Endothelial cell of umbilical vein (primary cell): ENCODE measurements around the gene TSC22D1. TPM values are rescaled to one million over a fixed set of nuclear protein-coding genes. Genes with fewer than 3 reads are reported as not detected.

ENCODE experiments used
- BruUV-seq: library from RNA; stranded (reverse); fragments of 400-500 nt; replicated peaks from 2 replicates; lab custom pipeline; 2021; lab: Mats Ljungman, UMichigan
- CTCF ChIA-PET: fragments of 300-600, 350-600 bp; sonication (Branson Sonifier 250); formaldehyde crosslinking; loops from one replicate; lab custom pipeline; 2021; ENCODE audit warnings: antibody characterized with exemption, inconsistent platforms; lab: Charles Lee
- POLR2A ChIA-PET: fragments of 300-600, 350-600 bp; sonication (Branson Sonifier 250); formaldehyde crosslinking; loops from one replicate; lab custom pipeline; 2021; ENCODE audit warnings: antibody characterized with exemption, inconsistent platforms; lab: Charles Lee
- DNase-seq: peaks from one replicate; pipeline ENCODE4 v3.0.0-alpha.2; 2011; ENCODE audit warnings: low read depth, low spot score
- FAIRE-seq: peaks from 2 replicates; lab custom pipeline; 2011; peaks lifted over from hg19 to GRCh38; lab: Jason Lieb, UNC
- H2AFZ ChIP-seq: 2 replicates; pipeline ENCODE4 v1.6.0; 2012; ENCODE audit warnings: low read depth, low read length, control low read depth, inconsistent platforms
- H3K27ac ChIP-seq: 2 replicates; pipeline ENCODE4 v1.5.1; 2011; ENCODE audit warnings: low read depth, mild to moderate bottlenecking, control low read depth, low read length, moderate library complexity; ENCODE audit not compliant: insufficient read depth
- H3K27me3 ChIP-seq, 2 experiments: 2 replicates each; pipeline versions ENCODE4 v1.6.0 to v1.6.1; 2011; ENCODE audit warnings: low read length in 2 of 2, mixed read lengths in 1 of 2; ENCODE audit not compliant: control insufficient read depth in 2 of 2, insufficient read depth in 2 of 2
- H3K36me3 ChIP-seq, 2 experiments: 2 replicates in 1 of 2; 3 replicates in 1 of 2; pipeline ENCODE4 v1.5.1; 2011; ENCODE audit warnings: low read length in 2 of 2, mild to moderate bottlenecking in 1 of 2, moderate library complexity in 1 of 2; ENCODE audit not compliant: control insufficient read depth in 2 of 2, insufficient read depth in 2 of 2; ENCODE audit errors: extremely low read depth in 1 of 2
- H3K4me1 ChIP-seq: 3 replicates; pipeline ENCODE4 v1.5.1; 2011; ENCODE audit warnings: mild to moderate bottlenecking, low read length; ENCODE audit not compliant: control insufficient read depth, insufficient read depth; ENCODE audit errors: extremely low read depth
- H3K4me2 ChIP-seq: 2 replicates; pipeline ENCODE4 v1.6.1; 2011; ENCODE audit warnings: low read length, control low read depth, mixed read lengths; ENCODE audit not compliant: insufficient read depth
- H3K4me3 ChIP-seq, 3 experiments: fragments of 200-600 bp in 1 of 3; sonication (generic), shearing (Covaris generic) in 1 of 3; replicated peaks in 1 of 3; 2 replicates each; pipeline ENCODE4 v1.5.1; 2011 to 2016; ENCODE audit warnings: control low read depth in 3 of 3, low read length in 3 of 3, mild to moderate bottlenecking in 2 of 3, inconsistent platforms in 1 of 3, low read depth in 1 of 3, moderate library complexity in 1 of 3; ENCODE audit not compliant: insufficient read depth in 1 of 3
- H3K79me2 ChIP-seq: 2 replicates; pipeline ENCODE4 v1.6.0; 2012; ENCODE audit warnings: low read length, inconsistent platforms; ENCODE audit not compliant: control insufficient read depth, insufficient read depth
- H3K9ac ChIP-seq: replicated peaks from 2 replicates; pipeline ENCODE3; 2011; ENCODE audit warnings: low read length, control low read depth; ENCODE audit not compliant: insufficient read depth; ENCODE audit errors: extremely low read depth
- H3K9me1 ChIP-seq: replicated peaks from 3 replicates; pipeline ENCODE4 v1.6.0; 2011; ENCODE audit warnings: mild to moderate bottlenecking, low read length; ENCODE audit not compliant: control insufficient read depth, insufficient read depth; ENCODE audit errors: extremely low read depth
- H3K9me3 ChIP-seq: replicated peaks from 2 replicates; pipeline ENCODE4 v1.5.1; 2012; ENCODE audit warnings: low read length, inconsistent platforms; ENCODE audit not compliant: control insufficient read depth, insufficient read depth
- H4K20me1 ChIP-seq: replicated peaks from 2 replicates; pipeline ENCODE3; 2011; ENCODE audit warnings: mild to moderate bottlenecking, low read length; ENCODE audit not compliant: control insufficient read depth, insufficient read depth; ENCODE audit errors: extremely low read depth
- EZH2 ChIP-seq: IDR thresholded peaks from 2 replicates; pipeline ENCODE4 v1.6.1; 2012; ENCODE audit warnings: borderline replicate concordance, low read depth, mild to moderate bottlenecking, moderate library complexity, low read length, inconsistent platforms; ENCODE audit not compliant: severe bottlenecking
- FOS ChIP-seq: IDR thresholded peaks from 2 replicates; pipeline ENCODE4 v1.6.1; 2011; ENCODE audit warnings: mild to moderate bottlenecking, low read length, moderate library complexity, borderline replicate concordance; ENCODE audit not compliant: insufficient read depth
- GATA2 ChIP-seq: IDR thresholded peaks from 2 replicates; pipeline ENCODE4 v1.7.0; 2011; ENCODE audit warnings: low read depth, mild to moderate bottlenecking, moderate library complexity, mixed read lengths, low read length; ENCODE audit not compliant: insufficient read length, insufficient read depth
- JUN ChIP-seq: IDR thresholded peaks from 2 replicates; pipeline ENCODE4 v1.6.1; 2011; ENCODE audit warnings: borderline replicate concordance, low read depth; ENCODE audit not compliant: insufficient read length, insufficient read depth
- MYC ChIP-seq: IDR thresholded peaks from one replicate; pipeline ENCODE4 v1.6.1; 2011; ENCODE audit warnings: mild to moderate bottlenecking, low read depth, low read length
- POLR2A ChIP-seq: IDR thresholded peaks from 2 replicates; pipeline ENCODE4 v1.6.1; 2012; ENCODE audit warnings: low read depth, mild to moderate bottlenecking, control low read depth, low read length
- POLR2AphosphoS5 ChIP-seq: IDR thresholded peaks from 2 replicates; pipeline ENCODE4 v1.6.1; 2012; ENCODE audit warnings: low read depth, mild to moderate bottlenecking, control low read depth, low read length, moderate library complexity; ENCODE audit not compliant: insufficient read depth
- dilution Hi-C: fragments of 300-500 bp; cut with MboI; formaldehyde crosslinking; loops from one replicate; pipeline ENCODE4 v1.15.0; 2019; ENCODE audit warnings: low sequenced_read_pairs; ENCODE audit not compliant: extremely low pct_ligation_motif_present
- intact Hi-C: fragments of 100-400 bp; cut with micrococcal nuclease; formaldehyde crosslinking; loops from one replicate; pipeline ENCODE4 v1.10.0; 2022
- polyA plus RNA-seq, 4 experiments: library from polyadenylated mRNA; depleted of rRNA in 3 of 4; stranded (reverse) in 3 of 4; unstranded in 1 of 4; fragments of >200 nt; gene quantifications; 2 replicates each; pipeline versions ENCODE4 v1.2.1 to v1.2.3, GENCODE V29; 2011 to 2012; ENCODE audit warnings: missing spikeins in 1 of 4
- total RNA-seq: library from RNA; stranded (reverse); gene quantifications from 2 replicates; pipeline ENCODE4 v1.2.3, GENCODE V29; 2021
- TF ChIP-seq, protein P1 (sequence below), 2 donors: IDR thresholded peaks; 1 replicate in 1 of 2; 2 replicates in 1 of 2; pipeline ENCODE4 v1.5.1; 2011; ENCODE audit warnings: low read length in 2 of 2, mild to moderate bottlenecking in 2 of 2, moderate library complexity in 2 of 2, control low read depth in 1 of 2, inconsistent platforms in 1 of 2, low read depth in 1 of 2; ENCODE audit not compliant: insufficient read depth in 1 of 2; ENCODE audit errors: extremely low read depth in 1 of 2
- TF ChIP-seq, protein P2 (sequence below): IDR thresholded peaks from 2 replicates; pipeline ENCODE4 v1.6.1; 2011; ENCODE audit not compliant: insufficient read depth, insufficient read length

Gene TSC22D1
- total and polyA plus RNA-seq, 2 donors (not counting 3 experiments of a cell fraction or from before 2014, with no cell fraction given), result 47.7 to 51.8 TPM

DNA sequence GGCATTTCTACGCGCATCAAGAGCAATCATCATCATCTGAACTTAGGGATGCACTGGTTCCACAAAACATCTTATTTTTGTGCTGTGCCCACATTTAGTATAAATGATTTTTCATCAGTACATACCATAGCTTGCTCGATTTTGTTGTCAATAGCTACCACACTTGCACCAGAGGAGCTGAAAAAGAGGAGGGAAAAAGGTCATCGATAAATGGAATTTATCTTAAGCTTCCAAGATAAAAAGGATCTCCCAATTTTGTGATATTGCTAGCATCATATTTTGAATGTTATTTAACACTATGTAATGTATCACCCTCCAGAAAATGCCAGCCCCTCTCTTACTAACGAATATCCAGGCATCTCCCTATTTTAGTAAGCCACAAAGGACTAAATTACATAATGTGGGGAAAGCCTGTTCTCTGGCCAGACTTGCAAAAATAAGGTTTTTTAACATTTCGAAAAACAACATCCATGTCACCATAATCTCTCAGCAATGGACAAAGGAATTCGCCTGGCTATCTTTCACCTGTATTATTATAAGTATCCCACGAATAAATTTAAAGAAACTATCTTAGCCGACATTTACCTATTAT, 140.1 kb downstream of the TSC22D1 start:
- peak overlapping the region; percentile 100 for H3K4me2 ChIP-seq
- POLR2A ChIA-PET, result interaction anchor here (0.7 to 3.0 kb wide), 19 partner anchors 9 to 557 kb away, joined by 3 to 35 read pairs (median 4); partner anchors contain the start of genes CCDC122 and LACC1
- H2AFZ ChIP-seq, result no peak overlapping the region
- H3K4me3 ChIP-seq, result peak overlapping the region; percentile 86 to 99 (median 99)
- peaks cover 13% of the 10 kb centered on the region for H3K79me2 ChIP-seq
- peaks cover 2% of the 10 kb centered on the region for H4K20me1 ChIP-seq
- dilution Hi-C loops (no loop called here), intact Hi-C loops (loop anchor here (1.0 kb wide), 5 partner anchors 72 to 294 kb away; no protein-coding TSS in a partner anchor)
- CTCF ChIA-PET, result interaction anchor here (0.9 to 7.2 kb wide), 16 partner anchors 10 to 530 kb away, joined by 3 to 121 read pairs (median 8); no protein-coding TSS in a partner anchor
- BruUV-seq, result no TSS peak
- H3K27me3 ChIP-seq, result no peaks in the 10 kb centered on the region
- no peak for FAIRE-seq
- no peaks in the 10 kb centered on the region for H3K9me1 ChIP-seq
- TF ChIP-seq POLR2A, result no peak
- TF ChIP-seq POLR2AphosphoS5, result no peak
- no peak for TF ChIP-seq JUN
- no peak for TF ChIP-seq EZH2
- TF ChIP-seq FOS, result no peak
- no peak for TF ChIP-seq MYC
- TF ChIP-seq, protein P1, sequence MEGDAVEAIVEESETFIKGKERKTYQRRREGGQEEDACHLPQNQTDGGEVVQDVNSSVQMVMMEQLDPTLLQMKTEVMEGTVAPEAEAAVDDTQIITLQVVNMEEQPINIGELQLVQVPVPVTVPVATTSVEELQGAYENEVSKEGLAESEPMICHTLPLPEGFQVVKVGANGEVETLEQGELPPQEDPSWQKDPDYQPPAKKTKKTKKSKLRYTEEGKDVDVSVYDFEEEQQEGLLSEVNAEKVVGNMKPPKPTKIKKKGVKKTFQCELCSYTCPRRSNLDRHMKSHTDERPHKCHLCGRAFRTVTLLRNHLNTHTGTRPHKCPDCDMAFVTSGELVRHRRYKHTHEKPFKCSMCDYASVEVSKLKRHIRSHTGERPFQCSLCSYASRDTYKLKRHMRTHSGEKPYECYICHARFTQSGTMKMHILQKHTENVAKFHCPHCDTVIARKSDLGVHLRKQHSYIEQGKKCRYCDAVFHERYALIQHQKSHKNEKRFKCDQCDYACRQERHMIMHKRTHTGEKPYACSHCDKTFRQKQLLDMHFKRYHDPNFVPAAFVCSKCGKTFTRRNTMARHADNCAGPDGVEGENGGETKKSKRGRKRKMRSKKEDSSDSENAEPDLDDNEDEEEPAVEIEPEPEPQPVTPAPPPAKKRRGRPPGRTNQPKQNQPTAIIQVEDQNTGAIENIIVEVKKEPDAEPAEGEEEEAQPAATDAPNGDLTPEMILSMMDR (IDR thresholded peaks at IDR 0.05; ENCODE audit: extremely low read depth in 1 of 2, insufficient read depth in 1 of 2, low read depth in 1 of 2, low read length in 2 of 2), result no peak
- TF ChIP-seq GATA2, result no peak
- TF ChIP-seq, protein P2, sequence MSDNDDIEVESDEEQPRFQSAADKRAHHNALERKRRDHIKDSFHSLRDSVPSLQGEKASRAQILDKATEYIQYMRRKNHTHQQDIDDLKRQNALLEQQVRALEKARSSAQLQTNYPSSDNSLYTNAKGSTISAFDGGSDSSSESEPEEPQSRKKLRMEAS, result no peak
- H3K36me3 ChIP-seq, result peaks cover 9 to 15% of the 10 kb centered on the region in 2 experiments
- peak overlapping the region; percentile 95 for H3K27ac ChIP-seq
- no peaks in the 10 kb centered on the region for H3K9me3 ChIP-seq
- peaks cover 16% of the 10 kb centered on the region for H3K4me1 ChIP-seq
- H3K9ac ChIP-seq, result peak overlapping the region; percentile 99
- DNase-seq, result peak; percentile 12
